ENCODE results near the gene NOXO1. TPM values are rescaled to one million over a fixed set of nuclear protein-coding genes. Genes with fewer than 3 reads are reported as not detected.

NOXO1 gene
- total RNA-seq, 2 experiments from 2014 or later: 0.23 to 0.36 TPM

GRCh38 chr16:2015947-2016208 lies 34.6 kb upstream of the NOXO1 start:
- POLR2A ChIA-PET: interaction anchor here (0.6 kb wide), 1 partner anchor 125 kb away, joined by 3 read pairs; no protein-coding TSS in a partner anchor
- CTCF ChIA-PET: interaction anchor here (1.3 to 1.9 kb wide), 3 partner anchors 12 to 198 kb away, joined by 3 to 14 read pairs (median 12); partner anchors contain the start of gene PGP

GRCh38 chr16:2015117-2015946 lies 34.1 kb upstream of the NOXO1 start:
- CTCF ChIA-PET: interaction anchor here (1.1 to 1.3 kb wide), 2 partner anchors 125 to 199 kb away, joined by 3 to 6 read pairs; partner anchors contain the start of gene PGP
- POLR2A ChIA-PET: interaction anchor here (0.7 kb wide), 1 partner anchor 30 kb away, joined by 3 read pairs; no protein-coding TSS in a partner anchor

- CTCF ChIA-PET: interaction anchor here (2.0 to 2.9 kb wide), 2 partner anchors 9 to 10 kb away, joined by 6 to 12 read pairs; no protein-coding TSS in a partner anchor
- POLR2A ChIA-PET: interaction anchor here (0.6 kb wide), 1 partner anchor 141 kb away, joined by 5 read pairs; no protein-coding TSS in a partner anchor
Observed at GRCh38 chr16:2013527-2013926, 32.3 kb upstream of the NOXO1 start.

- ChIA-PET POLR2A (interaction anchor here (0.6 to 1.0 kb wide), 3 partner anchors 47 to 78 kb away, joined by 3 to 4 read pairs (median 3); partner anchors contain the start of gene RPS2), CTCF (interaction anchor here (0.8 to 2.9 kb wide), 4 partner anchors 8 to 129 kb away, joined by 3 to 12 read pairs (median 5); no protein-coding TSS in a partner anchor)
Observed at GRCh38 chr16:2011726-2012125, 30.5 kb upstream of the NOXO1 start.

DNA sequence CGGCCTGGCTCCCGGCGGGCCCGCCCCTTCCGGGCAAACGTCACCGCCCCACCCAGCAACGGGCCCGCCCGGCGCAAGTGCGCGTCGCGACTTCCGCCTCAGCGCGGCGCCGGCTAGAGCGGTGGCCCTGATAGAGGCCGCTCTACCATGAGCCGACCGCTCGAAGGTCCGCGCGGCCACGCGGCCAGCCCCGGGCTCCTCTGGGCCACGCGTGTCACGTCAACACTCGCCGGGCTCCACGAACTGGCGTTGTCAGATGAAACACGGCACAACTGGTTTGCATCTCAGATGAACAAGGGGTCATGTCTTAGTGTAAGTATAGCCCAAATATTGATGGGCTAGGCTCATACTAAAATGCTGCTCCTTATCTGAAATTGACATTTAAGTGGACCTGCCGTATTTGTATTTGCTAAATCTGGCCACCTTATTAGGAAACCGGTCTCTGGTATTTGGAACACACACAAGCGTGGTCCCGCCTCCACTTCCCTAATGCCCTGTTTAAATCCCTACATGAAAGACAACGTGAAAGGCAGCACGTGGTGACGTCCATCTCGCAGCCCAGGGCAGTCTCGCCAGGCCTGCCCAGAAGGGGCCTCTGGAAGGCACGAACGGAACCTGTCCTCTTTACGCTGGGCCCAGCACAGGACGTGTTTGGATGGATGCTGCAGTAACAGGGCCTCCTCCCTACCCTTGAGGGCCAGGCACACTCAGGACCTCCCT lies 28.7 kb upstream of the NOXO1 start, which contains the start of gene ZNF598:
Gene ZNF598 (minus strand): TSS at position 31 of the 720 bp plus-strand sequence.
- ChIA-PET POLR2A (no interaction called here), CTCF (interaction anchor here (0.6 kb wide), 1 partner anchor 13 kb away, joined by 3 read pairs; no protein-coding TSS in a partner anchor)

GRCh38 chr16:2009164-2009711 lies 28.0 kb upstream of the NOXO1 start:
- ChIA-PET CTCF (interaction anchor here (1.3 to 2.1 kb wide), 3 partner anchors 41 to 242 kb away, joined by 3 to 17 read pairs (median 5); partner anchors contain the start of gene ECI1), POLR2A (interaction anchor here (0.6 to 1.5 kb wide), 3 partner anchors 13 to 303 kb away, joined by 3 to 7 read pairs (median 5); partner anchors contain the start of genes MAPK8IP3 and RPS2)

- POLR2A ChIA-PET: interaction anchor here (0.6 to 1.5 kb wide), 5 partner anchors 13 to 303 kb away, joined by 3 to 7 read pairs (median 5); partner anchors contain the start of genes MAPK8IP3, RPS2 and TRAF7
- CTCF ChIA-PET: interaction anchor here (1.2 to 2.1 kb wide), 4 partner anchors 42 to 243 kb away, joined by 3 to 17 read pairs (median 4); partner anchors contain the start of genes ECI1, NUBP2 and SPSB3
Observed at GRCh38 chr16:2008631-2009163, 27.4 kb upstream of the NOXO1 start.

DNA sequence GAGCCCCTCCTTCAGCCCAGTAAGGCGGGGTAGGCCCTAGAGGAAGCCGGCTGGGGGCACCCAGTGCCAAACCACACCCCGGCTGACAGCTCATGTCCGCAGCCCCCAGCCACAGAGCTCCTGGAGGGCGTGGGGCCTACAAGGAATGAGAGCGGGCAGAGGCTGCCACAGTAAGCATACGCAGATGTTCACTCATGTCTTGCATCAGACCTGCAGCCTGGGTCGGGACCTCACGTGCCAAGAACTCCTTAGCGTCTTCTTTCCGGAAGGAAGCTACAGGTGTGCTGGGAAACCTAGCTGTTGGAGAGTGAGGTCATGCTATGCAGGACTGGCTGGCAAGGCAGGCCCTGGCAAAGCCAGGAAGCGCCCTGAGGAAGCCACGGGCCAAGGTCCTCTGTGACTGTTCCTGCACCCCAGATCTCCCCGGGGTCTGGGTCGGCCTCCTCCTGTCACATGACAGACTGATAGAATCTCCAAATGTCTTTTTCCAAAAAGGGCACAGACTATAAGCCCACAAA lies 26.8 kb upstream of the NOXO1 start:
- CTCF ChIA-PET: interaction anchor here (1.0 to 2.1 kb wide), 5 partner anchors 23 to 244 kb away, joined by 3 to 17 read pairs (median 4); partner anchors contain the start of genes ECI1, NUBP2 and SPSB3
- POLR2A ChIA-PET: interaction anchor here (0.6 to 1.5 kb wide), 4 partner anchors 12 to 147 kb away, joined by 3 to 7 read pairs (median 4); partner anchors contain the start of gene TRAF7

- POLR2A ChIA-PET: interaction anchor here (0.7 to 1.2 kb wide), 2 partner anchors 36 to 148 kb away, joined by 3 read pairs; partner anchors contain the start of gene TRAF7
- CTCF ChIA-PET: interaction anchor here (1.0 to 2.1 kb wide), 2 partner anchors 22 to 134 kb away, joined by 4 to 17 read pairs; no protein-coding TSS in a partner anchor
Observed at GRCh38 chr16:2007081-2007836, 26.0 kb upstream of the NOXO1 start.

GRCh38 chr16:2006317-2006716 lies 25.0 kb upstream of the NOXO1 start:
- ChIA-PET CTCF (no interaction called here), POLR2A (no interaction called here)

GRCh38 chr16:2005646-2006045 lies 24.4 kb upstream of the NOXO1 start:
- POLR2A ChIA-PET: no interaction called here
- CTCF ChIA-PET: interaction anchor here (2.9 kb wide), 1 partner anchor 12 kb away, joined by 41 read pairs; no protein-coding TSS in a partner anchor

DNA sequence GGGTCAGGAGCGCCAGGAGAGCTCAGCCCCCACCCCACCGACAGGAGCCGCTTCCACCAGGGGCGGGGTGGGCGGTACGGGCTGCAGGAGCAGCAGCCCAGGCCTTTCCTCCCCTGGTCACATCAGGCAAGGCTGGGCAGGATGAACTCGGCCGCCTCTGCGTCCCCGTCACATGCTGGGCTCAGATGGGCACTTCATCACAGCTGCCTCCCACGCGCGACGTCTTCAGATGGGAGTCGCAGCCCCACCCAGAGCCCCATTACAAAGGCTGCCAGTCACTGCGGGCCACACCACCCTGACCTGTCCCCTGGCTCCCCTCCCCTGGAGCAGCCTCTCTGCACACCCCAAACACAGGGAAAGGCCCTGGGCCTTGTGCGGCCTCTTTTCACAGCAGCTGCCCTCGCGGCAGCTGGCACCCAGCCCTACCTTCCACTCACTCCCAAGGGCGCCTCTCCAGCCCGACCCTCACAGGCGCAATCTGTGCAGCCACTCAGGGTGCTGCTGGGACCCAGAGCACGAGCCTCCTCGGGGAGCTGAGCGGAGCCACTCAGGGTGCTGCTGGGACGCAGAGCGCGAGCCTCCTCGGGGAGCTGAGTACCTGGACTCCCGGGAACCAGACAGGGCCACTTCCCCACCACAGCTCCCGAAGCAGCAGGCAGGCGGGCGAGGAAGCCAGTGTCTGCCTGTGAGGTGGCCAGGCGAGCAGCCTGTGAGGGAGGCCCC lies 23.7 kb upstream of the NOXO1 start:
- POLR2A ChIA-PET: no interaction called here
- CTCF ChIA-PET: interaction anchor here (0.8 to 2.9 kb wide), 10 partner anchors 8 to 148 kb away, joined by 3 to 41 read pairs (median 6); no protein-coding TSS in a partner anchor

DNA sequence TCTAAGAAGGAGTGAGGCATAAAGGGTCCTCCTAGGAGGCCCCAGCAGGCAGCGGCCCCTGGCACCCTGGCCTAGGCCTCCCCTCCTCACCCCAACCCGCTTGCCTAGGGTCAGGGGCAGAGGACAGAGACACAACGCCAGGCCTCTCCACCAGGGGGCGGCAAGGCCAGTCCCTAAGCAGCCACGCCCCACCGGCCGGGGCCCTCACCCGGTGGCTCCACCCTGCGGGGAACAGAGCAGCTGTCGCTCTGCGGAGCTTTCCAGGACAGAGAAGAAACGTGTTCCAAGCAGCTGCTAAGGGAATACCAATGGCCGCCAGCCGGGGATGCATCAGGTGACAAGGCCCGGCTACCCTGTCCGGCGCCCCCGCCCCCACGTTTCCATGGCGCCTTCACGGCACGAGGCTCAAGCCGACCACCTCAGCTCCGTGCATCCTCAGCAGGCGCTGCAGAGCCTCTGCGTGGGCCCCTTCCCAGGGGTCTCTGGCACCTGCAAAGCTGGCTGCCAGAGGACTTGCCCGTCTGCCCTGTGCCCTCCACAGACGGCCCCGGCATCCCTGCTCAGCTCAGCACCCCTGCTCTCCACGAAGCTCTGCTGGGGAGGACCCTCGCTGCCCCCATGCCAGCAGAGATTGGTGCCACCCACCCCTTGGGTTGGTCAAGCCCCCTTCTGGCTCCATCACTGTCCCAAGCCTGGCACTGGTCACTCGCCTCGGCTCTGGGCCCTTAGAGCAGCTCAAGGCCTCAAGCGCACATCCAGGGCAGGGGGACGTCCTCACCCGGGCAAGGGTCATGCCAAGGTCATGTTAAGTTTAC lies 22.8 kb upstream of the NOXO1 start:
- POLR2A ChIA-PET: no interaction called here
- CTCF ChIA-PET: interaction anchor here (0.6 to 2.9 kb wide), 21 partner anchors 9 to 151 kb away, joined by 3 to 41 read pairs (median 5); partner anchors contain the start of genes NPW, RPL3L, RPS2 and SYNGR3

GRCh38 chr16:2003231-2003826 lies 22.1 kb upstream of the NOXO1 start:
- CTCF ChIA-PET: interaction anchor here (0.9 to 2.9 kb wide), 18 partner anchors 9 to 152 kb away, joined by 3 to 41 read pairs (median 6); partner anchors contain the start of genes NPW, RPL3L, RPS2 and SYNGR3
- POLR2A ChIA-PET: no interaction called here

DNA sequence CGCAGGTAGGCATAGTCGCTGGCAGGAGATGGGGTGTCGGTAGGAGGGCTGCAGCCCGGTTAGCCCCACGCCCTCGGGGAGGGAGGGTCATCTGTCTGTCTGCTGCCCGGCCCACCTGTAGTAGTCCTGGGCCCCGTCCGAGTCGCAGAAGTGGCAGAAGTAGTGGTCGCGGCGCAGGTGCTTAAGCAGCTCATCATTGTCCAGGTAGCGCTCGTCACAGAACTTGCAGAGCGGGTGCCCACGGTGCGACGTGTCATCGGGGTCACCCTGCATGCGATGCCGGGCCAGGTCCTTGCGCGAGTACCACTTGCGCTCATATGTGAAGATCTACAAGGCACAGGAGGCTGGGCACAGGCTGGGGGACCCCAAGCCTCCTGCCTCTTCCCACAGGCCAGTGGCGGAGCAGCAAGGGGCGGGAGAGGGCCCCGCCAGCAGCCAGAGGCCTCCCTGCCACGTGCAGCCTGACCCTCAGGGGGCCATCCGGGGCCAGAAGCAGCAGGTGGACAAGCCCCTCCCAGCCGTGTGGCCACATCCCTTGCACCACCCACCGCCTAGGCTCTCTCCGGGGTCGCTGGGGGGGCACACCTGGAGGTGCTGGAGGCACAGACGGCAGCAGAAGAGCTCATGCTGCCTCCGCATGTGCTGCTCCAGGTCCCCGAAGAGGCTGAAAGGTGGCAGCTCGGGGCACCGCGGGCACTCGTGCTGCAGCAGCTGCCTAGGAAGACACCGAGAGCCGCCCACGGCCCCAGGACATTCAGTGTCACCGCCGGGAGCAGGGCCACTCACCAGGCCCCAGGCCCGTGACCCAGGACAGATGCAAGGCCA lies 21.3 kb upstream of the NOXO1 start:
- POLR2A ChIA-PET: no interaction called here

More for the DNA sequence above, 21.3 kb upstream of the NOXO1 start:
- CTCF ChIA-PET: interaction anchor here (0.9 to 2.9 kb wide), 15 partner anchors 9 to 150 kb away, joined by 3 to 41 read pairs (median 7); partner anchors contain the start of genes NPW, RPS2, SYNGR3 and TBL3

All from activated CD8-positive, alpha-beta memory T cell treated with anti-CD3 and anti-CD28 coated beads for 36 hours (primary cell).